DMS153 treated with DMSO at 0.1 percent for 48 hours (cell line): ENCODE measurements around the gene CELF1.
"Not testable (repeated sequence)": the region's sequence is repeated elsewhere in the genome, so short reads cannot be mapped to it uniquely, and the experiment has no call there.

ENCODE experiments used
- DNase-seq: peaks from one replicate; lab custom pipeline; 2025; ENCODE audit not compliant: unreplicated experiment; lab: John Stamatoyannopoulos, UW

The CELF1 gene

DNA sequence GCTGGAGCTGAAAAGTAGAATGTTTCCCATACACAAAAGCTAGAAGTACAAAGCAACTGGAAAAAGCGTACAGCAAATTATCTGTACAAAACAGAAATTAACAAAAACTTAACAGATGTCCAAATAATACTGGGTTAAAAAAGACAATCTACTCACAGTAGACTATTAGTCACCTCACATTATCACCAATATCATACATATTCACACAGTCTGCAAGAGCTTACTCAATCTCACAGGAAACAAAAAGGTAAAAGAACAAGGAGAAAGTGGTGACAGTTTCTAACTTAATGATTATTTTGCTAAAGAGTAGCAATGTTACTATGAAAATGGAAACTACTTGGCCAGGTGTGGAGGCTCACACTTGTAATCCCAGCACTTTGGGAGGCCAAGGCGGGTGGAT is 11.9 kb downstream of the CELF1 start:
- DNase-seq, result no peak

DNA sequence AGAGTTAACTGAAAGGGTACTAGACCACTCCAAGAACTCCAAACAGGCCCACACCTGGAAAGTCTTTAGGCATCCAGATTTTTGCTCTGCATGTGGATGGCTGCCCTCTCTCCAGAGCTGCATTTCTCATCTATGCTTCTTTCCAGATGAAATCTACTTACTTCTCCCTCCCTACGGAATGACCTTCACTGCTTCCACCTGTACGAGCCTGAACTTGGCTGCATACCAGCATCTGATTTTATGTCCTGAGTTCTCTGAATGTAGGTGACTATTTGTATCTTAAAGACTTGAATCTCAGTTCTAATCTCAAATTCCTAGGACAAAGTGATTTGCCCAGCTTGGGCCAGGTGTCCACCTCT is 13.3 kb downstream of the CELF1 start:
- no peak for DNase-seq

DNA sequence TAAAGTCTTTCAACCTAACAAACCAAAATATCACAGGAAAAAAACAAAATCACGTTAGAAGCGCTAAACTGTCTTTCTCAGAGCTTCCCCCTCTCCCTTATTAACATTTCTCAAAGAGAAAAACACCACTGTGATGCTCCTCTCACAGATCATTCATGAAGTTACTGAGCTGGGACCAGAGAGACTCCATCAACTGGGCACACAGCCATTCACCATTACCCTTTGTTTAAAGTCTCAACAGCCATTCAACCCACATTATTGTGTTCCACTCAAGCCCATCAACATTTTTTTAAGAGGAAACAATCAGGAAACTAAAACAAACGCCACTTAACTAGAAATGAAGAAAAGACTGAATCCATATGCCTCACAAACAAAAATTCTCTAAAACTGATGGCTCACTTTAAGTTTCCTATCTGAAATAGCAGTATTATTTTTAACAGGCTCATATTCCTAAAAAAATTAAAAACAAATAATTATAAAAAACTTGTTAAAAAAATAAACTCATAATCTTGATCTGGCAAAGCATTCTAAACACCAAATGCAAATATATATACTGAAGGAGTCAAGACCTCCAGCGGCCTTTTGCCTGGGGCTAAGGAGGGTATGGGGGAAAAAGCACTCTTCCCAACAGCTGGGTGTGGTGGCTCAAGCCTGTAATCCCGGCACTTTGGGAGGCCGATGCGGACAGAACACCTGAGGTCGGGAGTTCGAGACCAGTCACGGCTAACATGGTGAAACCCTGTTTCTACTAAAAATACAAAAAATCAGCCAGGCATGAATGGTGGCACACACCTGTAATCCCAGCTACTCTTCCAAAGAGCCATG is 14.0 kb downstream of the CELF1 start:
- peak; percentile 22 for DNase-seq

DNA sequence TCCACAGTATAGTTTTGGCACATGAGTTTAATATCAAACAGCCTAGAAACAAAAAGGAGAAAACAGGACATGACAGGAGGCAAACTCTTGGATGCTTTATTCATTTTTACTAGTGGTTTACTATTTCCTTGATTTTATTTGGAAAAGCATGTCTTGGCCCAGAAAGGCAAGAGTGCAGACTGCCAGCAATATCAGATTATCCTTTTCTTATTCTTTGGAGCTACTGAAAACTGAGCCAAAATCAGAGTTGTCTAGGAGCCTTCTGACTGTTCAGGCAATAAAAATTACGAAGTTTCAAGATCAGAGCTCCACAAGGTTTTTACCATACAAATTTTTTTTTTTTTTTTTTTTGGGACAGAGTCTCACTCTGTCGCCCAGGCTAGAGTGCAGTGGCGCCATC is 16.0 kb downstream of the CELF1 start:
- no peak for DNase-seq

DNA sequence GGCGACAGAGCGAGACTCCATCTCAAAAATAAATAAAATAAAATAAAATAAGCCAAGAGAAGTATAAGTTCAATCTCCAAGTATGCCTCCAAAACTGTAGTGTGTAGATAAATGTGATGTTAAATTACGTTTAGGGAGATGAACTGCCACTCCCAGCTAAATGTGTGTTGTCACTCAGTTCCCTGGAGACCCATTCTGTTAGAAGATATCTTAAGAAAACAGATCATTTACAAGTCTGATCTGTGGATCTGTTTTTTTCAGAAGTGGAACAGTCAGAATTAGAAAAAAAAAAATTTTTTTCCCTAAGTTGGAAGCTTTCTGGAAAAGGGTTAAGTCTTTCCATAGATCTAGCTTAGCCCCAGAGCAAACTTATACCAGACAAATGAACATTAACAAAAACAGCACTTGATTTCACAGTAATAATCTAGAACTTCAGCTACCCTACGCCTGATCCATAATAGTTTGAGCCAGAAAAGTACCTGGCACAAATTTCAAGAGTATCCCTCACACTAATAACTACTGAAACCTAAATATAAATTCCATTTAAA is 18.2 kb downstream of the CELF1 start:
- no peak for DNase-seq

DNA sequence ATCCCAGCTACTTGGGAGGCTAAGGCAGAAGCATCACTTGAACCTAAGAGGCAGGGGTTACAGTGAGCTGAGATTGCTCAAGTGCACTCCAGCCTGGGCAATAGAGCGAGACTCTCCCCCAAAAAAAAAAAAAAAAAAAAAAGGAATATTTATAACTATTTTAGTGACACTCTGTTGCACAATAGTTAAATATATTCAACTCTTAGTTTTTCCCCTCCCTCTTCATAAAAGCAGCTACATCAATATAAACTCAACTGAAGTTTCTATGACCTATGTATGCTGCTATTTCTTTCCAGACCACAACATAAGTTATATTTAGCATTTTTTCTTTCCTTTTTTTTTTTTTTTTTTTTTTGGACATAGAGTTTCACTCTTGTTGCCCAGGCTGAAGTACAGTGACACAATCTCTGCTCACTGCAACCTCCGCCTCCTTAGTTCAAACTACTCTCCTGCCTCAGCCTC is 19.2 kb downstream of the CELF1 start:
- no peak for DNase-seq

DNA sequence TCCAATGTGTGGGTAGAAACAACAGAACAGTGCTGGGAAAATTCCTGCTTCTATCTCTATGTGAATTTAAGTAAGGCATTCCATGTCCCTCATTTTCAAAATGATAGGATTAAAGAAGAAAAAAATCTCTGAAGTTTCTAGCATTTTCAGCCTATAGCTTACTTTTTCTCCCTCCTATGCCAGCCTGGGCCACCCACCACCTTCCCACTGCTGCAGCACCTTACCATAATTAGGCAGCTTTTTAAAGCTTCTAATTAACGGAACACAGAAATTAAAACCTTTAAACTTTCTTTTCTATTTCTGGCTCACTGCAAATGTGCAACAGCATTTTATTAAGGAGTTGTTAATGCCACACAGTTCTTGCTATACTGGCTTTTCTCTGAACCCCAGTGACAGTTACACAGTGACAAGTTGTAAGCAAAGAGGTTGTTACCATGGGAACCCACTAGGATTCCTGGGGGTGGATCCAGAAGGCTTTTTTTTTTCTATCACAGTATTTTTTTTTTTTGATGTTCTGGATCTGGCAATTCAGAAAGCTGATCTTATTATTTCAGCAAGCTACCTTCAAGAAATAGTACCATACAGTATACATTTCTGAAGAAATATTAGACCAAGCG is 20.2 kb downstream of the CELF1 start:
- no peak for DNase-seq

DNA sequence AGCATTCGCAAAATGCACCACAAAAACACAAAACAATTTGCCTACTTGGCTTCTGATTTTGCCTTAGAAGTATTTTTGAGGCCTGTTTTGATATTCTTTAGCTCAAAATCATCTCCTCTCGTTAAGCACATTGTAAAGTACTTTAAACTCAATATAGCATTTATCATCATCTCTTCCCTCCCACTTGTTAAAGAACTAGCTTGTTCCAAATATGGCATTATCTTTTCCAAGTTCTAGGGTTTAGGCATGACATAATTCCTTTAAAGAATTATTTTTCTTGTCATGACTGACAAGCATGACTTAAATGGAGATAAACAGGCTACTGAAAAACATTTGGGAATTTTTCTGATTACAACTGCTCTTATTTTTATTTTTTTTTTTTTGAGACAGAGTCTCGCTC is 21.3 kb downstream of the CELF1 start:
- DNase-seq, result no peak

DNA sequence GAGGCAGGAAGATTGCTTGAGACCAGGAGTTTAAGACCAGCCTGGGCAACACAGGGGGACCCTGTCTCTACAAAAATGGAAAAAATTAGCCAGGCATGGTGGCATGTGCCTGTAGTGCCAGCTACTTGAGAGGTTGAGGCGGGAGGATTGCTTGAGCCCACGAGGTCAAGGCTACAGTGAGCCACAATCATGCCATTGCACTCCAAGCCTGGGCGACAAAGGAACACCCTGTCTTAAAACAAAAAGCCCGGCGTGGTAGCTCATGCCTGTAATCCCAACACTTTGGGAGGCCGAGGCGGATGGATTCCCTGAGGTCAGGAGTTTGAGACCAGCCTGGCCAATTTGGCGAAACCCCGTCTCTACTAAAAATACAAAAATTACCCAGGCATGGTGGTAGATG is 22.2 kb downstream of the CELF1 start:
- DNase-seq, result not testable (repeated sequence)

DNA sequence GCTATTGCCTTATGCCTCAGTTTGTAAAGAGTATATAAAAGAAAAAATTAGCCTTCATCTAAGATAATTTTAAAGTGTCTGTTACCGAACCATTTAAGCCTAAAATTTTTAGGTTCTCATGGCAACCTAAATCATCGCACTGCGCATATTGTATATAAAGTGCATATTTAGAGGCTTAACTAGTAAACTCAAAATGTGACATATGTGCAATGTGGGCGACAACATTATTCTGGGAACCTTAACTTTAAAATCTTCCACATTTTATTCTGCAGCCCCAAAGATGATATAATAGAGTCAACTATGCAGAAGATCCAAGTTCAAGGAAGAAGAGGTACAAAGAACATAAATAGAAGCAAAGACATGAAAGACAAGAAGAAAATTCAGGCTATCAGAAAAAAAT is 23.0 kb downstream of the CELF1 start:
- no peak for DNase-seq

DNA sequence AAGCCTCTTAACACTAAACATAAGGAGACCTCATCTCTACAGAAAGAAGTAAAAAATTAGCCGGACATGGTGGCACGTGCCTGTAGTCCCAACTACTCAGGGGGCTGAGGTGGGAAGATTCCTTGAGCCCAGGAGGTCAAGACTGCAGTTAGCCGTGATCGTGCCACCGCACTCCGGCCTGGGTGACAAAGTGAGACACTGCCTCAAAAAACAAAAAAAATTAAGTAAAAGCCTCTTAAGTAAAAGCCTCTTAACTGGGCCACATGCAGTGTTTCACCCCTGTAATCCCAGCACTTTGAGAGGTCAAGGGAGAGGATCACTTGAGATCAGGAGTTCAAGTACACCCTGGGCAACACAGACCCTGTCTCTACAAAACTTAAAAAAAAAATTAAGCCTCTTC is 25.7 kb downstream of the CELF1 start:
- DNase-seq, result no peak

DNA sequence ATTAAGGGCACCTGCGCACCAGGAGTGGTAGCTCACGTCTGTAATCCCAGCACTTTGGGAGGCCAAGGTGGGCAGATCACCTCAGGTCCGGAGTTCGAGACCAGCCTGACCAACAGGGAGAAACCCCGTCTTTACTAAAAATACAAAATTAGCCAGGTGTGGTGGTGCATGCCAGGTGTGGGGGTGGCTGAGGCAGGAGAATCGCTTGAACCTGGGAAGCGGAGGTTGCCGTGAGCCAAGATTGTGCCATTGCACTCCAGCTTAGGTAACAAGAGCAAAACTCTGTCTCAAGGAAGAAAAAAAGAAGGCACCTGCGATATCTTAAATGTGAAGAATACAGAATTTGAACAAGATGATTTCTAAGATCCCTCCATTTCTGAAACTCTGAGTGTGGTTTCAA is 26.9 kb downstream of the CELF1 start:
- not testable (repeated sequence) for DNase-seq

DNA sequence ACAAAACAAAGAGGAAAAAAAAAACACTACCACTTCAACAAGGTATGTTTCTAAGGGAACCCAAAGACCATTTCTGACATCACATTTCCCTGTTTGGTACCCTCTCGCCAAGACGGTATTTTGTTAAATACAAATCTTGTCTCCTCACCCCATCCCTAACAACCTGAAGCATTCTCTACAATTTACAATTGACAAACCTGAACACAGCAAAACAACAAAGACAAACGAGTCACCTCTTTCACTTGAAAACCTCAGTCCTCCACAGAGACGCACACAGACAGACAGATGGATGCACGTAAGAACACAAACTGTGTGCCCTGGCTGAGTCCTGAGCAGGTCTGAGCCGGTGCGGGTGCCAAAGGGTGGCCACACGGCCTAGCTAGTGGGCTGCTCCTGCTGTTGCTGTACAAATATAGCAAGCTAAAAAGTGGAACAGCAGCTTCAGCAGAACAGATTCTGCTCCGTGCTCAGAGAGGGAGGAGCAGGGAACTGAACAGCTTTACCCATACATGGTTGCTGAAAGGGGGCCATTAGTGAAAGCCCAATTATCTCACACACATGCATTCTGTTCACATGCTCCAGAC is 28.5 kb downstream of the CELF1 start:
- no peak for DNase-seq

DNA sequence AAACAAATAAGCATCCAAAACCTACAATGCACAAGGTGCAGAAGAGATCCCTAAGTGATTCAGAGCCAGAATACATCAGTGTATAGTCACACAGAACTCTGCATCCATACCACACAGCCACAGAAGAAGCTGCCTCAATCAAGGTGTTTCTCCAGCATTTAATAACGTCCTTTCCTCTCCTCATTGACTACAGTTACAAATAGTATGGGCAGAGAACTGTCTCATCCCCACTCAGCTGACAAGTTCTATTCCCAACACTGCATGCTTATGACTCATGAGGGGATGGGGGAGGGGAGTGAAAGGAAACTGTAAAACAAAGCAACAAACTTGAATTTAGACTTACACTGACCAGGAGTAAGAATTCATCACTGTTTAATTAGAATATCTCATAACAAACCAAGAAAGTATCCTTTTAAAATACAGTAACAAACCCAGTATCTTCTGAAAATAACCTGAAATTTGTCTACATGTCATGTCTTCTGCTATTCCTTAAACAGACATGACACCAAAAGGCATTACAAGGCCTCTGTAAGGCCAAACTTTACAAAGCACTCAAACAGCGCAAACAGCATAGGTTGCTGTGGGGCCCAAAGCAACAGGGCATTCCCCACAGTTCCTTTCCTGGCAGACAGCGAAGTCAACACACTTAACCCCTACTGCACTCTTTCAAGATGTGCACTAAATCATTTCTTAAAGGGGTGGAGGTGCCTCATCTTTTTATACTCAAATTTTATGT is 29.3 kb downstream of the CELF1 start:
- no peak for DNase-seq

DNA sequence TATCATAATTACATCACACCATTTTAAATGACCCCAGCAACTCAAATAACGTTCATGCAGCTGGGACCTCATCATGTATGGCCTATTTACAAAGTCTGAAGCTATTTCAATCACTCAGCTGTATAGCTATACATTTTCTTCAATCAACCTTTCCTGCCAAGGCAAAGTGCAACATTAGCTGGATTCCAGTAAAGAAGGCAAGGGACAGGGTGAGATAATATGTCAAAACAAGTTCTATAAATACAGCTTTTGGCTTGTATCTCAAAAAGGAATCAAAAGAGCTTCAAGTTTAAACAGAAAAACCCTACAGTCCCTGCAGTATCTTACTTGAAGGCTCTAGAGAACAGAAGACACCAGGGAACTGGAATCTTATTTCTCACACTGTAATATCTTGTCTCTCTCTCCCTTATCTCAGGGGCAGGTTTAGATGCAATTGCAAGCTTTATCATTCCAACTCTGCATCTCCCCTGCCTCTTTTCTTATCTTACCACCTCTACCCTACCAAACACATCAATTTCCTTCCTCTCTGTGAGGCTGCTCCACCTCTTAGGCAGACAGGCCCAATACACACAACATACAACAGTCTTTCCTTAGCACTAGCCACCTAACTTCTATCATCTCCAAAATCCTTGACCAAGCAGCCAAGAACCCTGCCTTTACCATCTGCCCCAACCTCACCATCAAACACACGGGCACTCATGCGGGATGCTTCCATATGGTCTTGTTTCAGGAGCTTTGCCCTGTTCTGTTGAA is 34.5 kb downstream of the CELF1 start:
- DNase-seq, result no peak

DNA sequence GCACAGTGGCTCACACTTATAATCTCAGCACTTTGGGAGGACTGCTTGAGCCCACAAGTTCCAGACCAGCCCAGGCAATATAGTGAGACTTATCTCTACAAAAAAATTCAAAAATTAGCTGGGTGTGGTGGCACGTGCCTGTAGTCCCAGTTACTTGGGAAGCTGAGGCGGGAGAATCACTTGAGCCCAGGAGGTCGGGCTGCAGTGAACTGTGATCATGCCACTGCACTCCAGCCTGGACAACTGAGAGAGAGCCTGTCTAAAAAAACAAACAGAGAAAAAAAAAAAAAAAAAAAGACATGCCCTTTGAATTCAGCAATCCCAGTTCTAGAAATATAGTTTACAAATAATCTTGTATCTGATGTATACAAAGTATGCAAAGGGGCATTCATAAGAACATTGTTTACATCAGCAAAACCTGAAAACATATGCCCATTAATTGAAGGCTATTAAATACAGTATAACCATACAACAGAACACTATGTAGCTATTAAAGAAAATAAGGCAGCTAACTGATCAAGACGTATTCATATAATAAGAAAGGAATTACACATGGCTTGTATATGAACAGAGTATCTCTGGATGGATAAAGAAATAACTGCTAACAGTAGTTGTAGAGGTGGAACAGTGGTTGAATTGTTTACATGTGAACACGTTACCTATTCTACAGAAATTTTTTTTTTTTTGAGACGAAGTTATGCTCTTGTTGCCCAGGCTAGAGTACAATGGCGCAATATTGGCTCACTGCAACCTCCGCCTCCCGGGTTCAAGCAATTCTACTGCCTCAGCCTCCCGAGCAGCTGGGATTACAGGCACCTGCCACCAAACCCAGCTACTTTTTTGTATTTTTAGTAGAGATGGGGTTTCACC is 35.7 kb downstream of the CELF1 start:
- no peak for DNase-seq

DNA sequence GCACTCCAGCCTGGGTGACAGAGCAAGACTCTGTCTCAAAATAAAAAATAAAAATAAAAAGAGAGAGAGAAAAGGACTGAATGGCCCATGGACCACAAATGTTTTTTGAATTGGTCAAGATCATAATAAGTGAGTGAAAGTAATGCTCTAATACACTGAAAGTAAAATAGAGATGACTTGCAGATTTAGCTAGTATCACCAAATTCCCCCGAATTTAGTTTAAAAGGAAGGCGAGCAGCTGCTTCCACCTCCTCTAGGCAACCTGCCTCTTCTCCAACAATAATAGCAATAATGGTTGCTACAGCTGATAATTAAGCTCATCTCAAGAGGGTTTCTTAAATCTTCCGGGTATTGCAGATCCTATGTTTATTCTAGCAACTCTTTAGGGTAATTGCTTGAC is 36.8 kb downstream of the CELF1 start:
- DNase-seq, result no peak

DNA sequence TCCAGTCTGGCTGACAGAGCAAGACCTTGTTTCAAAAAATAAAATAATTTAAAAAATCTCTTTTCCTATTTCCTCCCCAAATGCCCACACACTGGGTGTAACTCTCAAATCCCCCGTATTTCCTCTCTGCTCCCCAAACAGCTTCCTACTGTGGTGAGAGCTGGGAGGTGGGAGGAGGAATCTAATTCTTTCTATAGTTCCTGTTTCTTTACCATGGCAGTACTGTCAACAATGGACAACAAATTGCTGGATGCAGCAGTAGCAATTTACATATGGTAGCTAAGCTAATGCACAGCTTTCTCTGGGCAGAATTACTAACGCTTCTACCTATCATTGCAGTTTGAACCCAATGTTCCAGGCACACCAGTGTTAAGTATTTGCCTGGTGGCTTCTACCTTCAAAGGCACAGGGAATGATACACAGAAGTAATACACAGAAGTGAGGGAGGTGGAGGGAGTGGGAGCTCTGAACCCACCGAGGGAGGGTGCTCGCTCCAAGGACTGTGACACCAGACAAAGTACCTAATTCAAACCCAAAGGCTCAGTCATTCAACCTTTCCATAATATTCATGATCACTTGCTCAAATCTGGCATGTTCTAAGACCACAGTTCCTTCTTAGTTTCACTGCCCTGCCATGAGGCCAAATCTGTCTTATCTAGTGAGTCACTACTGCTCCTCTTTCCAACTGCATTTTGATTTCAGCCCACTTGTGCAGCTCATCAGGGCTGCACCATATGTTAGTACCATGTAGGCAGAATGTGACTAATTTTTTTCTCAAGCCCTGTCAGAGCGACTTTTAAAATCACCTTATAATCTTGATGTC is 37.9 kb downstream of the CELF1 start:
- DNase-seq, result no peak

DNA sequence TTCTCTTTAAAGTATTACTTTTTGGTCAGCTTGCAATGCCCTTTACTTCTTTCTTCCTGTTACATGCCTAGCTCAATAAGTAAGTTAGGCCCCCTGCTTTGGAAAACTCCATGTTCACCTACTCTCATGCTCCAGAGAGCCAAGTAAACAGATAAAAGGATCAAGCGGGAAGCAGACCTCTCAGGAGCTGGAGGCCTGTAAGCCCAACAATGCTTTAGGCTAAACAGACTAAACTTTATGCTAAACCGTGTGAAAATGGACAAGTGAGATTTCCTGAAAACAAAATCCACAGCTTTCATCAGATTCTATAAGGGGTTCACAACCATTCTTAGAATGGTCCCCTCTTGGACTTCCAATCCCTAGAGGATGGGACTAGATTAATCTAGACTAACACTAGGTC is 40.2 kb downstream of the CELF1 start:
- DNase-seq, result no peak
